Common myeloid progenitor, CD34-positive (primary cell): ENCODE measurements around the gene CREB5.

Experiments used
- CTCF ChIA-PET: fragments of 350-600 bp; sonication (Branson Sonifier 250); formaldehyde crosslinking; loops from one replicate; lab custom pipeline; 2021; ENCODE audit warnings: antibody characterized with exemption; lab: Charles Lee
- POLR2A ChIA-PET: fragments of 350-600 bp; sonication (Branson Sonifier 250); formaldehyde crosslinking; loops from one replicate; lab custom pipeline; 2021; ENCODE audit warnings: antibody characterized with exemption; lab: Charles Lee
- DNase-seq, 3 donors: peaks; one replicate each; pipeline versions ENCODE4 v3.0.0 to v3.0.0-alpha.2; 2013
- H3K27ac ChIP-seq, 2 experiments: 1 replicate in 1 of 2; 2 replicates in 1 of 2; pipeline ENCODE4 v1.7.0; 2013; ENCODE audit warnings: inconsistent platforms in 2 of 2, low read length in 2 of 2, mild to moderate bottlenecking in 2 of 2, low read depth in 1 of 2, moderate library complexity in 1 of 2; ENCODE audit not compliant: severe bottlenecking in 2 of 2, insufficient read depth in 1 of 2, poor library complexity in 1 of 2
- H3K27me3 ChIP-seq, 5 experiments: replicated peaks in 2 of 5; 1 replicate in 3 of 5; 2 replicates in 2 of 5; pipeline versions ENCODE4 v1.6.1 to v1.7.0; 2013; ENCODE audit warnings: low read length in 4 of 5, mild to moderate bottlenecking in 2 of 5, moderate library complexity in 2 of 5, inconsistent platforms in 1 of 5; ENCODE audit not compliant: insufficient read depth in 5 of 5, control insufficient read depth in 4 of 5
- H3K36me3 ChIP-seq, 4 experiments: 1 replicate in 2 of 4; 2 replicates in 2 of 4; pipeline versions ENCODE4 v1.6.1 to v1.7.0; 2013; ENCODE audit warnings: low read length in 3 of 4, control low read depth in 1 of 4, mild to moderate bottlenecking in 1 of 4; ENCODE audit not compliant: control insufficient read depth in 4 of 4, insufficient read depth in 4 of 4
- H3K4me1 ChIP-seq, 4 experiments: 1 replicate in 3 of 4; 2 replicates in 1 of 4; pipeline versions ENCODE4 v1.6.1 to v1.7.1; 2013; ENCODE audit warnings: low read length in 3 of 4, mild to moderate bottlenecking in 3 of 4, control low read depth in 1 of 4, inconsistent platforms in 1 of 4, moderate library complexity in 1 of 4; ENCODE audit not compliant: control insufficient read depth in 4 of 4, insufficient read depth in 4 of 4; ENCODE audit errors: control extremely low read depth in 1 of 4
- H3K4me3 ChIP-seq, 7 experiments: 1 replicate in 4 of 7; 2 replicates in 3 of 7; pipeline versions ENCODE4 v1.5.1 to v1.7.0; 2013; ENCODE audit warnings: mild to moderate bottlenecking in 7 of 7, low read length in 6 of 7, moderate library complexity in 6 of 7, inconsistent platforms in 2 of 7, low read depth in 2 of 7, control low read depth in 1 of 7; ENCODE audit not compliant: insufficient read depth in 4 of 7, control insufficient read depth in 1 of 7; ENCODE audit errors: extremely low read depth in 1 of 7
- H3K9me3 ChIP-seq, 5 experiments: 1 replicate in 4 of 5; 2 replicates in 1 of 5; pipeline versions ENCODE4 v1.6.1 to v1.7.1; 2013; ENCODE audit warnings: low read length in 4 of 5, mild to moderate bottlenecking in 2 of 5, inconsistent platforms in 1 of 5, low read depth in 1 of 5, moderate library complexity in 1 of 5; ENCODE audit not compliant: control insufficient read depth in 4 of 5, insufficient read depth in 2 of 5; ENCODE audit errors: control extremely low read depth in 1 of 5
- WGBS: methylation state at CpG from one replicate; pipeline ENCODE4 v1.1.5; 2013; ENCODE audit not compliant: insufficient coverage; 5-methylcytosine and 5-hydroxymethylcytosine counted together

Gene CREB5

DNA sequence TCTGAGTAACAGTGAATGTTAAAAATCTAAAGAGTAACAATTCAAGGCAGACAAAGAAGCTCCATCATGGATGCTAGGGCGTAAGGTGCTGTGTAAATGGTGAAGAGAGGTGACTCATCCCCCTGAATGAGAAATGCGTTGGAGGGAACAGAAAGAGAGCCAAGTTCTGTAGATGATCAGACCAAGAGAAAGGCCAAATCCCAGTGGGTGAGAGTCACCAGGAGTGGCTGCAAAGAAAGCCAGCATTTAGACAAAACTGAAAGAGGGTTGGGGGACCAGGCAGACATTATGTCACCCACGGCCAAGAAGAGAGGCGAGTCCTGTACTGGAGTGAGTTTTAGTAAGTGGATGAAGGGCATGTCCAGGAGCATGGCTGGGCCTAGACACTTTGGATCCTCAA lies 392.7 kb downstream of the CREB5 start:
- DNase-seq = no peak
- Histone ChIP-seq H3K4me1 (peaks cover 0 to 4% (median 0%) of the 10 kb centered on the region in 4 experiments), H3K27ac (no peak overlapping the region), H3K36me3 (no peaks in the 10 kb centered on the region), H3K4me3 (no peak overlapping the region), H3K27me3 (no peaks in the 10 kb centered on the region), H3K9me3 (no peaks in the 10 kb centered on the region)
- CTCF ChIA-PET = interaction anchor here (1.8 kb wide), 1 partner anchor 14 kb away, joined by 4 read pairs; no protein-coding TSS in a partner anchor
- 98% methylated on average over 4 of the region's 4 CpGs for WGBS
- POLR2A ChIA-PET = interaction anchor here (0.7 kb wide), 1 partner anchor 65 kb away, joined by 3 read pairs; no protein-coding TSS in a partner anchor

- Histone ChIP-seq H3K4me1 (peaks cover 0 to 4% (median 0%) of the 10 kb centered on the region in 4 experiments), H3K27ac (no peak overlapping the region), H3K36me3 (no peaks in the 10 kb centered on the region), H3K4me3 (no peak overlapping the region), H3K27me3 (no peaks in the 10 kb centered on the region), H3K9me3 (no peaks in the 10 kb centered on the region)
- ChIA-PET CTCF (no interaction called here), POLR2A (no interaction called here)
- no peak for DNase-seq
- 100% methylated on average over 5 of the region's 7 CpGs for WGBS
These were observed 394.5 kb downstream of the CREB5 start for GRCh38 chr7:28806841-28807240.

DNA sequence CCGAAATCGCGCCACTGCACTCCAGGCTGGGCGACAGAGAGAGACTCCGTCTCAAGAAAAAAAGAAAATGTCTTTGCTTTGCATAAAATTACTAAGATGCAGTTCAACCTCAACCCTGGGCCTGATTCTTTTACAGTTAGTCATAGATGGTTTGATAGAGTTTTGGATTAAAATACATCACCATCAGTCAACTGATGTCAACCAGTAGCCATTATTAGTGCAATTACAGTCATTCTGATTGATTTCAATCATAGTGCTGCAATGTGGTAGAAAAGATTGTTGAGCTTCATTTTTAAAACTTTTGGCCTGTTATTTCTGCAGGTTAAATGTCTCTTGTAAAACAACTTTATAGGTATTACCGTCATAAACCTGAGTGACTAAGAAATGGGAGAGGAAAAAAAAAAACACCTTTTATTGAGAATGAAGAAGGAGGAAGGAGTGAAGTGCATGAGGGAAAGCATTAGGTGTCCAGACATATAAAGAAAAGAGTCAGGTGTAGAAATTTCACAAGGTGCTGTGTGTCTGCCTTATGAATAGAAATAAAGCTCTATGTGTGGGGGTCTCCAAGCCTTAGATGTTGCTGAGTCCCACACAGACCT lies 395.2 kb downstream of the CREB5 start:
- CTCF ChIA-PET = no interaction called here
- DNase-seq = no peak
- 94% methylated on average over 6 of the region's 6 CpGs for WGBS

DNA sequence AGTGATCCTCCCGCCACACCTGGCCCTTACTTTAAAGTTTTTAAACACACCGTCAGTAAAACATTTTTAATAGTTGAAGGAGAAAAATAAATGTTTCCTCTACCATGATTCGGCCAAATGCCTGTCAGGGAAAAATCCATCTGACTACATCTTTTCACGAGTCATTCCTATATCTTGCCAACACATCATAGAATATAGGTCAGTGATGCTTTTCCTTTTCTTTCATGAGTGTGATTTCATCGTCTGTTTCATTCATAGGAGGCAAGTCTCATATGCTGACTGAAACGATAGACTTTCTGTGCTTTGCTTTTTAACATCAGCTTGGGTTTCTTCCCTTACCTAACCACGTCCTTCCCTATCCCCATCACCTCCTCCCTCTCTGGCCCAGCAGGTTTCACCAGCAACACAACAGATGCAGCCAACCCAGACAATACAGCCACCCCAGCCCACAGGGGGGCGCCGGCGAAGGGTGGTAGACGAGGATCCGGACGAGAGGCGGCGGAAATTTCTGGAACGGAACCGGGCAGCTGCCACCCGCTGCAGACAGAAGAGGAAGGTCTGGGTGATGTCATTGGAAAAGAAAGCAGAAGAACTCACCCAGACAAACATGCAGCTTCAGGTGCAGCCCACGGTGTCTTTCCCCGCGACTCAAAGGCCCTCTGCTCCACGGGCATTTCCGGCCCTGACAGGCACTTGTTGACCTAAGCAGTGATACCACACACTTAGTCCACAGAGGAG lies 396.6 kb downstream of the CREB5 start:
- WGBS = 89% methylated on average over 18 of the region's 23 CpGs
- Histone ChIP-seq H3K4me1 (peaks cover 0 to 4% (median 0%) of the 10 kb centered on the region in 4 experiments), H3K4me3 (no peak overlapping the region), H3K27me3 (no peaks in the 10 kb centered on the region), H3K27ac (no peak overlapping the region), H3K9me3 (no peaks in the 10 kb centered on the region), H3K36me3 (no peaks in the 10 kb centered on the region)
- CTCF ChIA-PET = no interaction called here
- POLR2A ChIA-PET = no interaction called here
- peak in 1 of 3 donors; percentile 3 for DNase-seq

More for the DNA sequence above, 395.2 kb downstream of the CREB5 start:
- H3K9me3 ChIP-seq = no peaks in the 10 kb centered on the region
- no peaks in the 10 kb centered on the region for H3K27me3 ChIP-seq
- POLR2A ChIA-PET = no interaction called here
- peaks cover 0 to 4% (median 0%) of the 10 kb centered on the region in 4 experiments for H3K4me1 ChIP-seq
- H3K27ac ChIP-seq = no peak overlapping the region
- H3K36me3 ChIP-seq = no peaks in the 10 kb centered on the region
- no peak overlapping the region for H3K4me3 ChIP-seq

DNA sequence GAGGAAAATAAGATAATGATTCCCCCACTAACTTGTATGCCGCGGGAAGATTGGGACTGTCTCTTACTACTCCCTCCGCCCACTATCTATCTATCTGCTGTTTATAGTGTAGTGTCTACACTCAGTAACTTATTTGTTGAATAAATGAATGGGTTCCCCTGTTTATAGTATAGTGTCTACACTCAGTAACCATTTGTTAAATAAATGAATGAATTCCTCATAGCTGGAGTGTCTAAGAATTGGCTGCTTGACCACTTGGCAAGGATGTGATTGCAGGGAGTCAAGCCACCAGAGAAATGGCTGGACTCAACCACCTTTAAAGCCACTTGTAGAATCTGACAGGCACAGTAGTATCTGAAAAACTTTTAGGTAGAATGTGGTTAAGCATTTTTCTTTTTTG lies 398.7 kb downstream of the CREB5 start:
- Histone ChIP-seq H3K4me3 (no peak overlapping the region), H3K36me3 (no peaks in the 10 kb centered on the region), H3K4me1 (peaks cover 0 to 4% (median 0%) of the 10 kb centered on the region in 4 experiments), H3K27ac (no peak overlapping the region), H3K9me3 (no peaks in the 10 kb centered on the region), H3K27me3 (no peaks in the 10 kb centered on the region)
- DNase-seq = no peak
- ChIA-PET CTCF (no interaction called here), POLR2A (no interaction called here)
- WGBS = no CpG with 5 or more reads among the region's 3 CpGs

DNA sequence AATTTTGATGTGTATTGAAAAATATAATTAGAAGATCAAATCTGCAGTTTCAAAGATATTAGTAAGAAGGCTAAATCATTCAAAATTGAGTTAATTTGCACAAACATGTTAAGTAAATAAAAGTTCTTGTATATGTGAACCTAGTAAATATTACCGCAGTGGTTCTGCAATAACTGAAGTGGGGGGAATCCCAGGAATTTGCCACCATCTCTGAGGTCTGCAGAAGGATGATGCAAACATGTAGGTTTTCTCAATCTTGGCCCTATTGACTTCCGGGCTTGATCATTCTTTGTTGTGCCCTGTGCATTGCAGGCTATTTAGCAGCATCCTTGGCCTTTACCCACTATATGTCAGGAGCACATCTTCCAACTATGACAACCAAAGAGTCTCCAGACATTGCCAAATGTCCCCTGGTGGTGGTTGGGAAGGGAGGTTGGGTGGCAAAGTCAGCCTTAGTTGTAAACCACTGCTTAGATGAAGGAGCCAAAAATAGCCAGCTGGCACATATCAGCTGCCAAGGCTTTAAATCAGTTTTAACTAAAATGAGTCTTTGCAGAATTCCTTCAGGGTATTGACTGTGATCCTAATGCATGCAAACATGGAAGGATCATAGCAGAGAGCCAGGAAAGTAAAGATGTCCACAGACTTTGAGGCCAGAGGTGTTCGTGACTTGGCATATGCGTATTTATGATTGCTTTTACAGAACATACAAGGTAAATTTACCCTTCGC lies 399.5 kb downstream of the CREB5 start:
- WGBS = 98% methylated on average over 4 of the region's 5 CpGs
- peaks cover 0 to 4% (median 0%) of the 10 kb centered on the region in 4 experiments for H3K4me1 ChIP-seq
- DNase-seq = no peak
- H3K9me3 ChIP-seq = no peaks in the 10 kb centered on the region
- no peaks in the 10 kb centered on the region for H3K36me3 ChIP-seq
- ChIA-PET POLR2A (no interaction called here), CTCF (no interaction called here)
- H3K27me3 ChIP-seq = no peaks in the 10 kb centered on the region
- H3K27ac ChIP-seq = no peak overlapping the region
- H3K4me3 ChIP-seq = no peak overlapping the region

DNA sequence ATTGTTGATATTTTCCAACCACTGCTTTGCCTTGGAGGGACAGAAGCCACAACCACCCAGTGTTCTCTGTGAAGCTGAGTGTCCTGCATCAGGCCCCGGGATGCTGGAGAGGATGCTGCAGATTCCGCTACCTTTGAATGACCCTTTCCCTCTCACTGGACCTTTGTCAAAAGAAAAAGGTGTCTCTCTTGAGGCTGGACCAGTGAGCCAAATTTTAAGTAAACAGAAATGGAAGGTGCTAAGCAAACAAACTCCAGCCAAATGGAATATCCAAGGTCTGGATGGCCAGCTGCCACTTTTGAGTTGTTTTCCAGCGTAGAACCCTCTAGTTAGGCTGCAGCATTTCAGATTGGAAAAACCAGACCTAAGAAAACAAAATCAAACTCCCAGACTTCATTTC lies 400.3 kb downstream of the CREB5 start:
- Histone ChIP-seq H3K9me3 (no peaks in the 10 kb centered on the region), H3K27me3 (no peaks in the 10 kb centered on the region), H3K27ac (no peak overlapping the region), H3K4me3 (no peak overlapping the region), H3K4me1 (peaks cover 0 to 4% (median 0%) of the 10 kb centered on the region in 4 experiments), H3K36me3 (no peaks in the 10 kb centered on the region)
- no peak for DNase-seq
- WGBS = no CpG with 5 or more reads among the region's 3 CpGs
- ChIA-PET CTCF (no interaction called here), POLR2A (no interaction called here)
